22Rv1 (cell line): ENCODE measurements around the gene CACNG4.

Source experiments
- ZFX ChIP-seq: fragments of 450-650 bp; IDR thresholded peaks from 2 replicates; pipeline ENCODE4 v1.6.1; 2017; ENCODE audit warnings: antibody characterized with exemption, borderline replicate concordance
- TF ChIP-seq, protein P1 (sequence below): fragments of 450-650 bp; IDR thresholded peaks from 2 replicates; pipeline ENCODE4 v1.5.1; 2017; ENCODE audit warnings: mild to moderate bottlenecking

DNA sequence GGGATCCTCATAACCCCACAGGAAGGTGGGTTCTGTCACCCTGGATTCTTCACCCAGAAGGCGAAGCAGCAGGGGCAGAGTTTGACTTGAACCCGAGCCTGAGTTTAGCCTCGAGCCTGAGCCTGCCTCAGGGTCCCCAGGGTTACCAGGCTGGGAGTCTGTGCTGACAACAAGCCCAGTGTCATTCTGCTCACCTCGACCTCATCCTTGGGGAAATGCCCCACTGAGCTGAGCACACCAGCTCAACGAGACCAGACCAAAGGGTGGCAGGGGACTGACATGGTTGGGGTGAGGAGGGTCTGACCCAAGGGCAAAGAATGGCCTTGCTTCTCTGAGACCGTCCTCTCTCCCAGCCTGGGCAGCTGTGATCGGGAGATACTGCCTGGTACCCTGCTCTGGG, 20.2 kb downstream of the CACNG4 start:
- TF ChIP-seq, protein P1, sequence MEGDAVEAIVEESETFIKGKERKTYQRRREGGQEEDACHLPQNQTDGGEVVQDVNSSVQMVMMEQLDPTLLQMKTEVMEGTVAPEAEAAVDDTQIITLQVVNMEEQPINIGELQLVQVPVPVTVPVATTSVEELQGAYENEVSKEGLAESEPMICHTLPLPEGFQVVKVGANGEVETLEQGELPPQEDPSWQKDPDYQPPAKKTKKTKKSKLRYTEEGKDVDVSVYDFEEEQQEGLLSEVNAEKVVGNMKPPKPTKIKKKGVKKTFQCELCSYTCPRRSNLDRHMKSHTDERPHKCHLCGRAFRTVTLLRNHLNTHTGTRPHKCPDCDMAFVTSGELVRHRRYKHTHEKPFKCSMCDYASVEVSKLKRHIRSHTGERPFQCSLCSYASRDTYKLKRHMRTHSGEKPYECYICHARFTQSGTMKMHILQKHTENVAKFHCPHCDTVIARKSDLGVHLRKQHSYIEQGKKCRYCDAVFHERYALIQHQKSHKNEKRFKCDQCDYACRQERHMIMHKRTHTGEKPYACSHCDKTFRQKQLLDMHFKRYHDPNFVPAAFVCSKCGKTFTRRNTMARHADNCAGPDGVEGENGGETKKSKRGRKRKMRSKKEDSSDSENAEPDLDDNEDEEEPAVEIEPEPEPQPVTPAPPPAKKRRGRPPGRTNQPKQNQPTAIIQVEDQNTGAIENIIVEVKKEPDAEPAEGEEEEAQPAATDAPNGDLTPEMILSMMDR: no peak
- no peak for TF ChIP-seq ZFX
